ENCODE measurements around the gene SLC47A2.
"Not testable (repeated sequence)": the region's sequence is repeated elsewhere in the genome, so short reads cannot be mapped to it uniquely, and the experiment has no call there.

Gene SLC47A2

GRCh38 chr17:19706791-19707727, 9.3 kb downstream of the SLC47A2 start:
- no peak for DNase-seq

GRCh38 chr17:19705771-19706770, 10.3 kb downstream of the SLC47A2 start:
- DNase-seq = no peak

GRCh38 chr17:19705201-19705600, 11.2 kb downstream of the SLC47A2 start:
- DNase-seq = no peak

- no peak for DNase-seq
These were observed 12.4 kb downstream of the SLC47A2 start for GRCh38 chr17:19703828-19704613.

- no peak for DNase-seq
These were observed 13.1 kb downstream of the SLC47A2 start for GRCh38 chr17:19703106-19703827.

GRCh38 chr17:19702217-19702641, 14.2 kb downstream of the SLC47A2 start:
- no peak for DNase-seq

GRCh38 chr17:19686400-19687090, 29.8 kb downstream of the SLC47A2 start:
- DNase-seq = no peak

GRCh38 chr17:19684909-19685580, 31.3 kb downstream of the SLC47A2 start:
- not testable (repeated sequence) for DNase-seq

- no peak for DNase-seq
These were observed 33.3 kb downstream of the SLC47A2 start for GRCh38 chr17:19683117-19683516.

GRCh38 chr17:19678581-19679453, 37.6 kb downstream of the SLC47A2 start:
- no peak for DNase-seq

- DNase-seq = no peak
These were observed 38.5 kb downstream of the SLC47A2 start for GRCh38 chr17:19677736-19678379.

- DNase-seq = no peak
These were observed 39.5 kb downstream of the SLC47A2 start for GRCh38 chr17:19676896-19677295.

- no peak for DNase-seq
These were observed 42.8 kb downstream of the SLC47A2 start for GRCh38 chr17:19673623-19674022.

GRCh38 chr17:19672009-19672750, 44.2 kb downstream of the SLC47A2 start:
- no peak for DNase-seq

GRCh38 chr17:19671433-19671832, 45.0 kb downstream of the SLC47A2 start:
- no peak for DNase-seq

GRCh38 chr17:19670908-19671307, 45.5 kb downstream of the SLC47A2 start:
- no peak for DNase-seq

- DNase-seq = not testable (repeated sequence)
These were observed 46.7 kb downstream of the SLC47A2 start for GRCh38 chr17:19669680-19670079.

- DNase-seq = no peak
These were observed 51.6 kb downstream of the SLC47A2 start for GRCh38 chr17:19664821-19665181.

Data from CD4-positive, alpha-beta T cell treated with Interleukin-21 for 1 hour (primary cell).